ENCODE measurements around the gene OR2M4.

GRCh38 chr1:248231117-248231516 lies at the start of gene OR2M4:
- TF ChIP-seq POLR2AphosphoS5 (IDR thresholded peaks at IDR 0.05; ENCODE audit: low read depth, low read length) = no peak
- no peak for TF ChIP-seq TAF1 (IDR thresholded peaks at IDR 0.05; ENCODE audit: borderline replicate concordance, low read depth, low read length)

All from GM12892 (cell line).